Psoas muscle (tissue), 8 donors: ENCODE data around the gene P3H3. TPM values are rescaled to one million over a fixed set of nuclear protein-coding genes. Genes with fewer than 3 reads are reported as not detected.

Source experiments
- ATAC-seq, 4 donors: fragments of 200-7000 bp; cut with Tn5 transposase; one replicate each; pipeline ENCODE4 v1.9.1; 2020; ENCODE audit warnings: moderate library complexity in 3 of 4, mild to moderate bottlenecking in 2 of 4
- DNase-seq, 2 donors: peaks; one replicate each; pipeline ENCODE4 v3.0.0-alpha.2; 2020
- H3K27ac ChIP-seq: fragments of 200-600 bp; one replicate; pipeline ENCODE4 v1.8.0; 2022
- H3K27me3 ChIP-seq, 3 donors: fragments of 200-600 bp in 1 of 3; one replicate each; pipeline versions ENCODE4 v1.6.1 to v1.8.0; 2013 to 2022; ENCODE audit warnings: low read length in 2 of 3, mild to moderate bottlenecking in 2 of 3, moderate library complexity in 1 of 3; ENCODE audit not compliant: insufficient read depth in 3 of 3
- H3K36me3 ChIP-seq, 2 donors: fragments of 200-600 bp in 1 of 2; one replicate each; pipeline versions ENCODE4 v1.6.1 to v1.8.0; 2013 to 2022; ENCODE audit warnings: low read depth in 1 of 2, mild to moderate bottlenecking in 1 of 2, moderate library complexity in 1 of 2; ENCODE audit not compliant: insufficient read depth in 1 of 2
- H3K4me1 ChIP-seq: fragments of 200-600 bp; one replicate; pipeline ENCODE4 v1.8.0; 2022
- H3K4me3 ChIP-seq: fragments of 200-600 bp; one replicate; pipeline ENCODE4 v1.8.0; 2022; ENCODE audit warnings: mild to moderate bottlenecking
- H3K9me3 ChIP-seq: fragments of 200-600 bp; one replicate; pipeline ENCODE4 v1.8.0; 2022
- WGBS, 3 donors: extraction: QIAGEN DNeasy Blood & Tissue Kit; methylation state at CpG; one replicate each; pipeline versions ENCODE4 v1.1.6 to v1.1.7; 2013; 5-methylcytosine and 5-hydroxymethylcytosine counted together
- intact Hi-C, 2 donors: fragments of 100-400 bp; cut with DNase I; formaldehyde crosslinking; loops; one replicate each; pipeline versions ENCODE4 v1.11.0 to v1.14.2; 2022
- polyA plus RNA-seq, 3 donors: library from polyadenylated mRNA; stranded (reverse); fragments of 200-250 nt; gene quantifications; one replicate each; pipeline ENCODE4 v1.2.3, GENCODE V29; 2013
- total RNA-seq, 4 donors: library from RNA; stranded (reverse); fragmentation: NEBNext Ultra II Directional in 2 of 4; extraction: Animal tissue kit (Norgen Biotek cat#: 25700) in 2 of 4; gene quantifications; one replicate each; pipeline versions ENCODE4 v1.2.1 to v1.2.4, GENCODE V29; 2021 to 2023
- TF ChIP-seq, protein P1 (sequence below): fragments of 200-600 bp; IDR thresholded peaks from one replicate; pipeline ENCODE4 v1.8.0; 2022; ENCODE audit warnings: antibody characterized with exemption
- donor health status: healthy with polysubstance abuse.
- donor health status: DM: no; HTN: no; CAD: no; lungs with moderate emphysema.
- donor health status: Bipolar disorder and iron deficiency.
- donor health status: healthy.
- donor health status: DM: yes; HTN: yes; CAD: no.
- donor health status: DM: no; HTN: no; CAD: no.
- donor health status: DM: no; HTN: no; CAD: no.
- donor health status: DM: yes; HTN: yes; CAD: no.

Gene P3H3
- total and polyA plus RNA-seq, 7 donors, result 0.87 to 4.2 (median 1.3) TPM

DNA sequence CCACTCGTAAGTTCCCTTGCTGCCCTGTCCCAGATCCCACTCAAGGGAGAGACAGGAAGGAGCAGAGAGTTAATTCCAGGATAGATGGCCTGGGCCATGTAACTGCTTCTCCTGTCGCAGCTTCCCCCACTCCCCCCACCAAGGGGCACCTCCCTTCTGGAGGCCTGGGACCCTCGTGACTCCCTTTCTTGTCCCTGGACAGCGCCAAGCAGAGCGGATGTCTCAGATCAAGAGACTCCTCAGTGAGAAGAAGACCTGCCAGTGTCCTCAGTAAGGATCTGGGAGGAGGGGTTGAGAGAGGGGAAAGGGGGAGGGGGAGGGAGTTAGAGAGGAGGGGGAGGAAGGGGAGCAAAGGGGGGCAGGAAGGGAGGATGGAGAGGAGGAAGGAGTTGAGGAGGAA, 9.6 kb upstream of the P3H3 start:
- no peaks in the 10 kb centered on the region for H3K4me1 ChIP-seq
- 81 to 87% (median 87%) methylated on average over 5 of the region's 5 CpGs for WGBS, 3 donors
- H3K27ac ChIP-seq, result no peak overlapping the region
- H3K27me3 ChIP-seq, result peaks cover 0 to 21% (median 11%) of the 10 kb centered on the region in 3 donors
- TF ChIP-seq, protein P1, sequence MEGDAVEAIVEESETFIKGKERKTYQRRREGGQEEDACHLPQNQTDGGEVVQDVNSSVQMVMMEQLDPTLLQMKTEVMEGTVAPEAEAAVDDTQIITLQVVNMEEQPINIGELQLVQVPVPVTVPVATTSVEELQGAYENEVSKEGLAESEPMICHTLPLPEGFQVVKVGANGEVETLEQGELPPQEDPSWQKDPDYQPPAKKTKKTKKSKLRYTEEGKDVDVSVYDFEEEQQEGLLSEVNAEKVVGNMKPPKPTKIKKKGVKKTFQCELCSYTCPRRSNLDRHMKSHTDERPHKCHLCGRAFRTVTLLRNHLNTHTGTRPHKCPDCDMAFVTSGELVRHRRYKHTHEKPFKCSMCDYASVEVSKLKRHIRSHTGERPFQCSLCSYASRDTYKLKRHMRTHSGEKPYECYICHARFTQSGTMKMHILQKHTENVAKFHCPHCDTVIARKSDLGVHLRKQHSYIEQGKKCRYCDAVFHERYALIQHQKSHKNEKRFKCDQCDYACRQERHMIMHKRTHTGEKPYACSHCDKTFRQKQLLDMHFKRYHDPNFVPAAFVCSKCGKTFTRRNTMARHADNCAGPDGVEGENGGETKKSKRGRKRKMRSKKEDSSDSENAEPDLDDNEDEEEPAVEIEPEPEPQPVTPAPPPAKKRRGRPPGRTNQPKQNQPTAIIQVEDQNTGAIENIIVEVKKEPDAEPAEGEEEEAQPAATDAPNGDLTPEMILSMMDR, result no peak
- H3K36me3 ChIP-seq, result no peaks in the 10 kb centered on the region
- intact Hi-C loops, result no loop called here
- DNase-seq (no peak), ATAC-seq (no peak)
- H3K4me3 ChIP-seq, result no peak overlapping the region
- no peaks in the 10 kb centered on the region for H3K9me3 ChIP-seq

DNA sequence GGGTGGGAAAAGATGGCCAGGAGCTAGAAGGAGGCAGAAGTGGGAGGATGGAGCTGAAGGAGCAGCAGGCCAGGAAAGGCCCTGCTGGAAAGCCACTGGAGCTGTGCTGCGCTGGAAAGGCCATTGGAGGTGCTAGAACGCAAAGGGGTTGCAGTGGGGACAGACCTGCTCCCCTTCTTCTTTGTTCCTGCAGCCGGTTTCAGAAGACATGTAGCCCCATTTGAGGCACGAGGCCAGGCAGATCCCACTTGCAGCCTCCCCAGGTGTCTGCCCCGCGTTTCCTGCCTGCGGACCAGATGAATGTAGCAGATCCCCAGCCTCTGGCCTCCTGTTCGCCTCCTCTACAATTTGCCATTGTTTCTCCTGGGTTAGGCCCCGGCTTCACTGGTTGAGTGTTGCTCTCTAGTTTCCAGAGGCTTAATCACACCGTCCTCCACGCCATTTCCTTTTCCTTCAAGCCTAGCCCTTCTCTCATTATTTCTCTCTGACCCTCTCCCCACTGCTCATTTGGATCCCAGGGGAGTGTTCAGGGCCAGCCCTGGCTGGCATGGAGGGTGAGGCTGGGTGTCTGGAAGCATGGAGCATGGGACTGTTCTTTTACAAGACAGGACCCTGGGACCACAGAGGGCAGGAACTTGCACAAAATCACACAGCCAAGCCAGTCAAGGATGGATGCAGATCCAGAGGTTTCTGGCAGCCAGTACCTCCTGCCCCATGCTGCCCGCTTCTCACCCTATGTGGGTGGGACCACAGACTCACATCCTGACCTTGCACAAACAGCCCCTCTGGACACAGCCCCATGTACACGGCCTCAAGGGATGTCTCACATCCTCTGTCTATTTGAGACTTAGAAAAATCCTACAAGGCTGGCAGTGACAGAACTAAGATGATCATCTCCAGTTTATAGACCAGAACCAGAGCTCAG, 8.8 kb upstream of the P3H3 start:
- DNase-seq (no peak), ATAC-seq (no peak)
- intact Hi-C loops, result loop anchor here in 1 of 2 donors (10.0 kb wide), 1 partner anchor 65 kb away; the partner anchor contains the start of gene MLF2
- peaks cover 0 to 28% (median 11%) of the 10 kb centered on the region in 3 donors for H3K27me3 ChIP-seq
- H3K27ac ChIP-seq, result no peak overlapping the region
- no peak overlapping the region for H3K4me3 ChIP-seq
- H3K36me3 ChIP-seq, result no peaks in the 10 kb centered on the region
- WGBS, 3 donors, result 71 to 87% (median 84%) methylated on average over 13 of the region's 13 CpGs
- no peaks in the 10 kb centered on the region for H3K4me1 ChIP-seq
- TF ChIP-seq, protein P1, result no peak
- no peaks in the 10 kb centered on the region for H3K9me3 ChIP-seq

DNA sequence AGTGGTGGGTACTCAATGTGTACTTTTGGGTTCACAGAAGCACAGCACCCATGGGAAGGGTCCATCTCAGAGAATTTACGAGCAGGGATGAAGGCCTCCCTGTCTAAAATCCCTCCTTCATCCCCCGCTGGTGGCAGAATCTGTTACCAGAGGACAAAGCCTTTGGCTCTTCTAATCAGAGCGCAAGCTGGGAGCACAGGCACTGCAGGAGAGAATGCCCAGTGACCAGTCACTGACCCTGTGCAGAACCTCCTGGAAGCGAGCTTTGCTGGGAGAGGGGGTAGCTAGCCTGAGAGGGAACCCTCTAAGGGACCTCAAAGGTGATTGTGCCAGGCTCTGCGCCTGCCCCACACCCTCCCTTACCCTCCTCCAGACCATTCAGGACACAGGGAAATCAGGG, 8.0 kb upstream of the P3H3 start:
- Histone ChIP-seq H3K36me3 (no peaks in the 10 kb centered on the region), H3K27ac (no peak overlapping the region), H3K4me3 (no peak overlapping the region), H3K4me1 (no peaks in the 10 kb centered on the region), H3K9me3 (no peaks in the 10 kb centered on the region), H3K27me3 (peaks cover 0 to 34% (median 11%) of the 10 kb centered on the region in 3 donors)
- intact Hi-C loops, result loop anchor here in 1 of 2 donors (10.0 kb wide), 1 partner anchor 65 kb away; the partner anchor contains the start of gene MLF2
- 87 to 95% (median 95%) methylated on average over 5 of the region's 5 CpGs for WGBS, 3 donors
- TF ChIP-seq, protein P1, result no peak
- ATAC-seq (no peak), DNase-seq (no peak)

DNA sequence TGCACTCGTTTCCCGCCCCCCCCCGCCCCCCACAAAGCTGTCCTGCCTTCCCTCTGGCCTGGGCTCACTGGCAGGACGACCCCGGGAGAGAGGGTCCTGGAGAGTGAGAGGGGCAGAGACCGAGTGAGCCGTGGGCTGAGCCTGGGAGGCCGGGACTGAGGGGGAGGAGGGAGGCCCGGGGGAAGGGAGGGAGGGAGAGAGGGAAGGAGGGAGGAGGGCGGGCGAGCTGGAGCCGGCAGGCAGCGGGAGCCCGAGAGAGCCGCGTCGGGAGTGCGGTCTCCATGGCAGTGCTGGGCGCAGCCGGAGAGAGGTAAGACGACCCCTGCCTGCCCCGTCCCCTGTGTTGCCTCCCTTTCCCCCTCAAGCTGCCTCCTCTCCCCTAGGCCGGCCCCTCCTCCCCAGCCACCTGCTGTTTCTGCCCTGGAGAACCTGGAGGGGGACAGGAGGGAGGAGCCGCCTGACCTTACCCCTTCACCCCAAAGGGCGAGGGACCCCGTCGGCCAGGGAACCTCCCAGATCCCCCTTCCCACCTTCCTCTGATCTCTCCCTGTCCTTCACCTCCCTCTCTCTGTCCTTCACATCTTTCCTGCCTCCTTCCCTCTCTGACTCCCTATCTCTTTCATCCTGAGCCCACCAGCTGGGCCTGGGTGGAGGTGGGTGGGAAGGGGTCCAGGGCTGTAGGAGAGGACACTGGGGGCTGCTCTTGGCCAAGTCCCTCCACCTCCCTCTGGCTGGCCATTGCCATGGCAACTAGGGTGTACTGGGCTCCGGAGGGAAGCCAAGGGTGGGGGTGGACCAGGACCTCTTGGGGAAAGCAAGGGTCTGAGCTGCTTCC, 6.4 kb upstream of the P3H3 start, which contains the start of gene GPR162:
Gene GPR162, plus strand, starts transcription at position 231 of the 835 bp plus-strand sequence. CDS start 2,078 bp downstream, outside the sequence.
- ATAC-seq, result peak; percentile 17 to 38 (median 26)
- 1 to 3% (median 3%) methylated on average over 5 to 28 of the region's 28 CpGs for WGBS, 3 donors
- Histone ChIP-seq H3K36me3 (no peaks in the 10 kb centered on the region), H3K4me3 (peak within 1 kb of the TSS; percentile 60), H3K4me1 (peaks cover 3% of the 10 kb centered on the region), H3K27me3 (peaks cover 0 to 51% (median 11%) of the 10 kb centered on the region in 3 donors), H3K9me3 (no peaks in the 10 kb centered on the region), H3K27ac (no peak within 1 kb of the TSS)
- DNase-seq, result peak; percentile 55 to 72
- TF ChIP-seq, protein P1, result no peak
- intact Hi-C loops, result loop anchor here in 1 of 2 donors (10.0 kb wide), 1 partner anchor 67 kb away; the partner anchor contains the start of gene MLF2
